GM18498 (cell line): ENCODE data around the gene DHRS1.

ENCODE experiments used
- ATAC-seq: cut with Tn5 transposase; IDR thresholded peaks from one replicate; pipeline ENCODE4 v1.9.1; 2021; ENCODE audit warnings: mild to moderate bottlenecking, moderate library complexity; ENCODE audit not compliant: unreplicated experiment

Gene DHRS1

GRCh38 chr14:24299255-24300191, at the start of gene DHRS1, which contains the start of gene NOP9:
DHRS1 (minus strand) TSS chr14:24299780; CDS start chr14:24299106, 674 bp downstream.
NOP9 (plus strand) TSS chr14:24299850; CDS start chr14:24299955, 105 bp downstream.
- peak; percentile 79 for ATAC-seq

- ATAC-seq, result no peak
Observed at GRCh38 chr14:24348186-24348585, 48.6 kb upstream of the DHRS1 start.

GRCh38 chr14:24347134-24347533, 47.6 kb upstream of the DHRS1 start:
- no peak for ATAC-seq

- no peak for ATAC-seq
Observed at GRCh38 chr14:24343795-24344660, 44.4 kb upstream of the DHRS1 start.

GRCh38 chr14:24342889-24343288, 43.3 kb upstream of the DHRS1 start:
- ATAC-seq, result no peak

- no peak for ATAC-seq
Observed at GRCh38 chr14:24340606-24341005, 41.0 kb upstream of the DHRS1 start.

GRCh38 chr14:24339284-24340151, 39.9 kb upstream of the DHRS1 start, which contains the start of gene RIPK3:
RIPK3 (minus strand) TSS chr14:24339991; CDS start chr14:24339826, 165 bp downstream.
- ATAC-seq, result peak; percentile 94

GRCh38 chr14:24338843-24339242, 39.3 kb upstream of the DHRS1 start:
- no peak for ATAC-seq

GRCh38 chr14:24337824-24338175, 38.2 kb upstream of the DHRS1 start:
- no peak for ATAC-seq

GRCh38 chr14:24337144-24337823, 37.7 kb upstream of the DHRS1 start:
- no peak for ATAC-seq

- ATAC-seq, result no peak
Observed at GRCh38 chr14:24335461-24336171, 36.0 kb upstream of the DHRS1 start.

- ATAC-seq, result no peak
Observed at GRCh38 chr14:24334431-24335291, 35.1 kb upstream of the DHRS1 start, which contains the start of gene ADCY4. ADCY4 (minus strand) TSS chr14:24335071; CDS start chr14:24334652, 419 bp downstream.

- peak; percentile 88 for ATAC-seq
Observed at GRCh38 chr14:24332268-24332993, 32.9 kb upstream of the DHRS1 start.

GRCh38 chr14:24331731-24332267, 32.2 kb upstream of the DHRS1 start:
- no peak for ATAC-seq

GRCh38 chr14:24330973-24331674, 31.5 kb upstream of the DHRS1 start:
- ATAC-seq, result no peak

- no peak for ATAC-seq
Observed at GRCh38 chr14:24329736-24330135, 30.2 kb upstream of the DHRS1 start.
